ENCODE measurements around the gene IDUA.

- TF ChIP-seq CTCF (IDR thresholded peaks at IDR 0.05; ENCODE audit: low read depth, low read length) = no peak
- TF ChIP-seq EZH2phosphoT487 (IDR thresholded peaks at IDR 0.05; ENCODE audit: low read depth) = no peak
Observed at GRCh38 chr4:1011022-1011665, 24.3 kb downstream of the IDUA start, which contains the start of gene FGFRL1.

Measured in OCI-LY3 (cell line).